T47D (cell line): Measurements from ENCODE around the gene SF1.

Experiments
- DNase-seq, 2 experiments: peaks; one replicate each; pipeline versions ENCODE4 v3.0.0 to v3.0.0-alpha.2; 2011 to 2012; ENCODE audit warnings: low read depth in 1 of 2, low spot score in 1 of 2
- JUND ChIP-seq: IDR thresholded peaks from 2 replicates; pipeline ENCODE4 v1.6.1; 2012; ENCODE audit warnings: low read depth
- in situ Hi-C: cut with HindIII; loops from 2 replicates; pipeline ENCODE4 v1.10.0; 2016; ENCODE audit warnings: low sequenced_read_pairs, low pct_unique_long_range_greater_than_20kb

The SF1 gene

GRCh38 chr11:64717268-64717578 lies 61.1 kb downstream of the SF1 start:
- DNase-seq = no peak
- in situ Hi-C loops = no loop called here
- no peak for TF ChIP-seq JUND

GRCh38 chr11:64716473-64717267 lies 61.7 kb downstream of the SF1 start:
- no peak for DNase-seq
- in situ Hi-C loops = no loop called here
- TF ChIP-seq JUND = no peak

DNA sequence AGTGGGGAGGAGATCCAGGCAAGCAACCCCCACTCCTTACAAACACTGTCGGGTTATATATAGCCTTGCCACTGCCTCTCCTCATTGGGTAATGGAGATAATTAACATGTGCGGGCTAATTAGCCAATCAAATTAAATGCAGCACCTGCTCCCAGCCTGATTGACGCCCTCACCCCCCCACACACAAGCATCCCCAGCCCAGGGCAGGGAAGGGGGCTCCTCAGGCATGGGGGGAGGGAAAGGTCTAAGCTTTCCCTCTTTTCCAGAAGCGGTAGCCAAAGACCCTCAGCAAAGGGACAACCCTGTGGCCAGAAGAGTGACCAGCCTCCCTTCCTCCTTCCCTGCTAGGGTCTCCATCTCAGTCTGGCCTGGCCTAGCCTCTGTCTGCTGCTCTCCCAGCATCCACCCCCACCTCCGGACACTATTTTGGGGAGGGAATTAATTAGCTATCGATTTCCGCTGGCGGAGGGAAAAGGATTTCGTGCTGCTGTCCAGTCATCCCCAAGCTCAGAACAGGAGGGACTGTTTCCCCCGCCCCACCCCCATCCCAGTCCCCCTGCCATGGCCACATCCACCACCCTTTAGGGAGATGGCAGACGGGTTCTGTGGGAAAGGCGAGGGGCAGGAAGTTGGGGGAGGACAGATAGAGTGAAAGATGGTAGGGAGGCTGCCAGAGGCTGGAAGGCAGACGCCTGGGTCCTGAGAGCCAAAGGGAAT lies 62.4 kb downstream of the SF1 start:
- no peak for DNase-seq
- in situ Hi-C loops = no loop called here
- no peak for TF ChIP-seq JUND

- TF ChIP-seq JUND = no peak
- DNase-seq = no peak
- in situ Hi-C loops = no loop called here
These were observed 63.2 kb downstream of the SF1 start for GRCh38 chr11:64715110-64715509.

- no peak for TF ChIP-seq JUND
- in situ Hi-C loops = no loop called here
- DNase-seq = no peak
These were observed 63.7 kb downstream of the SF1 start for GRCh38 chr11:64714666-64715065.
